Erythroblast (primary cell): ENCODE measurements around the gene NUP98.
"Not testable (repeated sequence)": the region's sequence is repeated elsewhere in the genome, so short reads cannot be mapped to it uniquely, and the experiment has no call there.

Experiments used
- DNase-seq, 2 experiments: peaks; one replicate each; lab custom pipeline; 2025; lab: John Stamatoyannopoulos, UW
- GATA1 ChIP-seq: IDR thresholded peaks from 2 replicates; pipeline ENCODE4 v1.6.1; 2011; ENCODE audit warnings: low read depth, mild to moderate bottlenecking, control low read depth, low read length, moderate library complexity
- POLR2A ChIP-seq: IDR thresholded peaks from 2 replicates; pipeline ENCODE4 v1.6.1; 2011; ENCODE audit warnings: mild to moderate bottlenecking, low read length

The NUP98 gene

DNA sequence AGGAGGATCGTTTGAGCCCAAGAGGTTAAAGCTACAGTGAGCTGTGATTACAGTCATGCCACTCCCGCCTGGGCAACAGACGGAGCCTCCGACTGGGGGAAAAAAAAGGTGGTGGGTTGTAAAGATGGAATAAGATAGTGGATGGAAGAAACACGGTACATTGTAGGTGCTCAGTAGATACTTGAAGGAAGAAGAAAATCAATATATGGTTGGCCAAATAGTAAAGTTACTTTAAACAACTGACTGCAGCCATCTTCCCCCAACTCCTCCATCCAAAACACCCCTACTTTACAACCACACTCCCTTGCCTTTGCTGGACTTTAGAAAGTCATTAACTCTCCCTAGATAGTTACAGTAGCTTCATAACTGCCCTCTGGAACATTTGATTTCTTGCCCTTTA is 2.5 kb upstream of the NUP98 start:
- no peak for DNase-seq
- TF ChIP-seq POLR2A (no peak), GATA1 (no peak)

DNA sequence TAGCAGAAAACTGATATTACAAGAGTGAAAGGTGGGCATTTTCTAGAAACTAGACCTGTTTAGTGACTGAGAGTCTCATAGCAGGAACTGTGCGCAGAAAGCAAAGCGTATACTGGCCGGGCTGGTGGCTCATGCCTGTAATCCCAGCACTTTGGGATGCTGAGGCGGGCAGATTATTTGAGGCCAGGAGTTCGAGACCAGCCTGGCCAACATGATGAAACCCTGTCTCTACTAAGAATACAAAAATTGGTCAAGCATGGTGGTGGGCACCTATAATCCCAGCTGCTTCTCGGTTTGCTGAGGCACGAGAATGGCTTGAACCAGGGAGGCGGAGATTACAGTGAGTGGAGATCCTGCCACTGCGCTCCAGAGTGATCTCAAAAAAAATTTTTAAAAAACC is 1.8 kb upstream of the NUP98 start:
- DNase-seq: no peak
- no peak for TF ChIP-seq POLR2A
- no peak for TF ChIP-seq GATA1

DNA sequence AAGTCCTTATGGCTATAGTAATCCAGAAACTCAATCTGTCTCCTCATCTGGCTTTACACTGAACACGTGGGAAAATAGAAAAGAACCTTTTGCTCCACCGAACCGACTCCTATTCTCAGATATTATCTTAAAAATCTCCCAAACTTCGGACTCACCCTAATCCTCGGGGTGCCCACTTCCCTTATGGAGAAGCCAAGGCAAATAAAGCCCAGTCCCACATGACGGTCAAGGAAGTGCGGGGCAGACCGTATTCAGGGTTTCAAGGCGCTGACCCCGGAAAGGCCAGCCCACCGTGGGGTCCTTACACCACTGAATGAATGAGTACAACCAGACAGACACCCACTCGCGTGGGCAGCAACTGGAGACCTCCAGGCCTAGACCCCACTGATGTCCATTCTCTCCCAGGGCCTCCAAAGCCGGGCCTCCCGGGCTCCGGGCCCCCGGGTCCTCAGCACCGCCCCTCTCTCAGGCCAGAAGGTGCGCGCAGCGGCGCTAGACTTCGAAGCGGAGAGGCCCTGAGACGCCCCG is 489 bp downstream of the NUP98 start:
- no peak for TF ChIP-seq GATA1
- TF ChIP-seq POLR2A: no peak
- DNase-seq: no peak

DNA sequence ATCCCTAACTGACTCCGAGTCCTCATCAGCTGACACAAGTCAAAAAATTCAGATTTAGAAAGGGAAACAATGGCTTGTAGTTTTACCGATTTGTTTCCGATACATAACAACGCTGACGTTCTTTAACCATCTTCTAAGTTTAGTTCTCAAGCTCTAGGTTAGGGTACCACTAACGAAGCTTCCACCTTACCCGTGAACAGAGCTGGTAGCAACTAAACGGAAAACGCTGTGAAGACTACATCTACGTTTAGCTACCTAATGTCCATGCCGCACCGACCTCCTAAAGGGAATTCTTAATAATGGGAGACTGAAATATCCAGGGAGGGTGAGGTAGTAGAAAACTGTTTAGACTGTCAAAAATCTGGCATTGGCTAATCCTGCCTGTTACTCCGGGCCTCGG is 1.0 kb downstream of the NUP98 start:
- DNase-seq: peak in 1 of 2 experiments; percentile 54
- peak; percentile 19 for TF ChIP-seq POLR2A
- no peak for TF ChIP-seq GATA1

DNA sequence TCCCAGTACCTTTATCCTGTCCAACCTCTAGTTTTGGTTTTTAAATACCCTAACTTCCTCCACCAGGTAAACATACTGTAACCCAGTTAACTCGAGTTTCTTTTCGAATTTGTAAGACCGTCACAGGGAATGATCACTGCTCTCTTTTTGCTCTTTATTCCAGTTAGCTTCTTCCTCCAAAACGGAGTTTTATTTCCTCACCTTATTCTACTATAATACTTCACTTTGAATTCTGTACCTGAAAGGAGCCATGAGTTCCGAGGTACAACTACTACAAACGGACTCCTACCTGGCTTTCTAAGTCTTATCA is 1.4 kb downstream of the NUP98 start:
- DNase-seq: no peak
- TF ChIP-seq POLR2A (no peak), GATA1 (no peak)

DNA sequence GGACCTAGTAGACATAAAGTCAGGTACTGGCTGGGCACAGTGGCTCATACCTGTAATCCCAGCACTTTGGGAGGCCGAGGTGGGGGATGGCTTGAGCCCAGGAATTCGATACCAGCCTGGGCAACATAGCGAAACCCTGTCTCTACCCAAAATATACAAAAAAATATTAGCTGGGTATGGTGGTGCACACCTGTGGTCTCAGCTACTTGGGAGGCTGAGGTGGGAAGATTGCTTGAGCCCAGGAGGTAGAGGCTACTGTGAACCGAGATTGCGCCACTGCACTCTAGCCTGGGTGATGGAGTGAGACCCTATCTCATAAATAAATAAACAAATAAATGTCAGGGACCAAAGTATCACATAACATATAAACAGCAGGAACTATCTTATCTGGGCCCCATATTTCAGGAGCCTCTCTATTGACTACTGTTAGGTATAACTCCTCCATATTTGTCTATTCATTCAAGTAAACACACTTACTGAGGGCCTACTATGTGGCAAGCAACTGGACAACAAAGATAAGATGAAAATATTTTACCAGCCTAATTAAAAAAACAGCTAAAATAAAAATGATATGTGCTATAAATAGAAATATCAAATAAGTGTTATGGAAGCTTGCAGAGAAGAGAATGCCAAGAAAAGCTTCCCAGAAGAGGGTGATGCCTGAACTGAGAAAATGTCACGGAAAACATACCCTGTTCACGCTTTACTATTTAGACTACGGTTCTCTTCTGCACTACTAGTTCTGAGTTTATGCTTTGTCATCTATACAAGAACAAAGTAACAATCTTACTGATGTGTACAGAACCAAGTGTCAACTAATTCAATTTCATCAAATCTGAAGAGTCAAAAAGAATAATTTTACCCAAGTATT is 2.0 kb downstream of the NUP98 start:
- TF ChIP-seq POLR2A: no peak
- TF ChIP-seq GATA1: no peak

DNA sequence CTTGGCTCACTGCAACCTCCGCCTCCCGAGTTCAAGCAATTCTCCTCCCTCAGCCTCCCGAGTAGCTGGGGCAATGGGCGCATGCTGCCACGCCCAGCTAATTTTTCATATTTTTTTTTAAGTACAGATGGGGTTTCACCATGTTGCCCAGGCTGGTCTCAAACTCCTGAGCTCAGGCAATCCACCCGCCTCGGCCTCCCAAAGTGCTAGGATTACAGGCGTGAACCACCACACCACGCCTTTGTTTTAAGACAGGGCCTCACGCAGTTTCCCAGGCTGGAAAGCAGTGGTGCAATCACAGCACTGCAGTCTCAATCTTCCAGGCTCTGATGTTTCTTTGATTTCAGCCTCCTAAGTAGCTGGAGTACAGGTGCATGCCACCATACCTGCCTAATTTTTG is 3.0 kb downstream of the NUP98 start:
- DNase-seq: not testable (repeated sequence)

More for the DNA sequence above, 2.0 kb downstream of the NUP98 start:
- peak; percentile 37 to 46 for DNase-seq

DNA sequence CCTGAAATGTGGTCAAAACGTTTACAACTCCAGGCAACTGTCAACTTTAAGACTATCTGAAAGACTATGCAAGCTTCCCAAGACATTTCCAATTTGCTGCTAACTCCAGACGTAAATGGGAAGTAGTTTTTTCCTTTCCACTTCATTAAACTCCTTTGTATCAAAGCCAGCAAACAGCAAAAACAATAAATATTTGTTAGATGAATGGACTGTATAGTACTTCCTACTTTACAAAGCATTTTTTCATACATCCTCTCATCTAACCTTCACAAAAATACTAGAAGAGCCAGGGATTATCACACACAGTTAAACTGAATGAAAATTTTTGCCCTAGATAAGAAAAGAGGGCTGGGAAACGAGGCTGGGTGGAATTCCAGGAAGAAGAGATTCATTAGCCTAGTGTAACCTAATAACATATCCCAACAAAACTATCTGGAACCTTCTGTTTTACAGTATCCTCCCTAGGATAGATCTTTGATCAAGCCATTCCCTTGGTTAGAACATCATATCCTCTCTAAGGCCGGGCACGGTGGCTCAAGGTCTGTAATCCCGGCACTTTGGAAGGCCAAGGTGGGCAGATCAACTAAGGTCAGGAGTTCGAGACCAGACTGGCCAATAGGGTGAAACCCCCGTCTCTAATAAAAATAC is 10.4 kb downstream of the NUP98 start:
- TF ChIP-seq GATA1: no peak
- TF ChIP-seq POLR2A: no peak

DNA sequence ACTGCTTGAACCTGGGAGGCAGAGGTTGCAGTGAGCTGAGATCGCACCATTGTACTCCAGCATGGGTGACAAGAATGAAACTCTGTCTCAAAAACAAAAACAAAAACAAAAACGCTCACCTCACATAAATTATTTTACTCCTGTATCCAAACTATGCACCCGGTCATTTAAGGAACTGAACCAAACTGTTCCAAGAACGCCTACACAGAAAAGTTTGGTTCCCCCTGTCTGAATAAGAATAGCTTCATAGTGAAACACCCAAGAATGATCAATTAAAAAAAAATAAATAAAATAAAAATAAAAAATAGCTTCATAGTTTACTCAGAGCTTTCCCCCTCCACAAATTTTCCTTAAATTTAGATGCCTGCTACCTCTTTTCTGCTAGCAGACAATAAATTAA is 13.7 kb downstream of the NUP98 start:
- no peak for DNase-seq
- TF ChIP-seq GATA1: no peak
- no peak for TF ChIP-seq POLR2A

More for the DNA sequence above, 10.4 kb downstream of the NUP98 start:
- DNase-seq: no peak

DNA sequence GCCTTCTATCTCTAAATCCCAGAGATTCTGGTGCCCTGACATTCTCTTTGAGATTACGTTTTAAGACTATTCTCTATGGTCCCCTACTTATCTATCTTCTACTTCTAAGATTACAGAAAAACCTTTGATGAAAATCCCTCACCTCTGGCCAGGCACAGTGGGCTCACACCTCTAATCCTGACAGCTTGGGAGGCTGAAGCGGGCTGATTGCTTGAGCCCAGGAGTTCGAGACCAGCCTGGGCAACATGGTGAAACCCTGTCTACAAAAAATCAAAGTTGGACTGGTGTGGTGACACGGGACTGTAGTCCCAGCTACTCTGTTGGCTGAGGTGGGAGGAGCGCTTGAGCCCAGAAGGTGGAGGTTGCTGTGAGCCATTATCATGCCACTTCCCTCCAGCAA is 14.4 kb downstream of the NUP98 start:
- no peak for DNase-seq
- no peak for TF ChIP-seq GATA1
- no peak for TF ChIP-seq POLR2A

DNA sequence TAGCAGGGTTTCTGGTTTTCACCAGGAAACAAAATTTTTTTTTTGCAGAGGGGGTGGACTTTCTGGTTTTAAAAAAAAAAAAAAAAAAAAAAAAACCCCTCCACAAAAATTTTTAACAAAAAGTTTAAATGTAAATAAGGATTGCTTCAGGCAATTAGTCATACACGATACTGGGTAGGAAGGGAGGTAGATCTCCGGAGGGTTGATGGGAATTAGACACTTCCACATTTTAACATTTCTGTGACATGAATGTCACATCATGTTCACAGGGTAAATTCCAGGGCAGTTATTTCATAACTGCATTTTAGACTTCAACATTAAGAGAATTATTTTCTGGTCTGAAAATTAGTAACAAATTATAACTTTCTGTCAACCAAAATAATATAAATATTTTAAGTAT is 15.9 kb downstream of the NUP98 start:
- no peak for TF ChIP-seq GATA1
- no peak for DNase-seq

DNA sequence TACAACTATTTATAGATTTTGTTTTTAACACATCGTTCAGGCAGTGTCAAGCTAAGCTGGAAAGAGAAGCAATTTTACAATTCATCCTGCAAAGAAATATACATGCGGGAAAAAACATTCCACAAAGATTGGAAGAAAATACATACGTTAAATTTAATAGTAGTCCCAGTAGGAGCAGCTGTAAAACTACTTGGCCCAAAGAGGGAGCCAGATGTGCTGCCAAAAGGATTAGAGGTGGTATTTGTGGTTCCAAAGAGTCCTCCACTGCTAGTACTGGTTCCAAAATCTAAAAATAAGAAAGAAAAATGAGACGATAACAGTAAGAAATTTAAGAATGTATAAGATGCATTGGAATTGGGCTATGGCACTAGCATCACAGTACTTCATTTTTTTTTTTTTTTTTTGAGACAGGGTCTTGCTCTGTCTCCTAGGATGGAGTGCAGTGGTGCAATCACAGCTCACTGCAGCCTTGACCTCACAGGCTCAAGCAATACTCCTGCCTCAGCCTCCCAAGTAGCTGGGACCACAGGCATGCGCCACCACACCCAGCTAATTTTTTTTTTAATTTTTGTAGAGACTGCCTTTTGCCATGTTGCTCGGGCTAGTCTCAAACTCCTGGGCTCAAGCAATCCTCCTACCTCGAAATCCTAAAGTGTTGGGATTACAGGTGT is 21.5 kb downstream of the NUP98 start:
- DNase-seq: no peak

DNA sequence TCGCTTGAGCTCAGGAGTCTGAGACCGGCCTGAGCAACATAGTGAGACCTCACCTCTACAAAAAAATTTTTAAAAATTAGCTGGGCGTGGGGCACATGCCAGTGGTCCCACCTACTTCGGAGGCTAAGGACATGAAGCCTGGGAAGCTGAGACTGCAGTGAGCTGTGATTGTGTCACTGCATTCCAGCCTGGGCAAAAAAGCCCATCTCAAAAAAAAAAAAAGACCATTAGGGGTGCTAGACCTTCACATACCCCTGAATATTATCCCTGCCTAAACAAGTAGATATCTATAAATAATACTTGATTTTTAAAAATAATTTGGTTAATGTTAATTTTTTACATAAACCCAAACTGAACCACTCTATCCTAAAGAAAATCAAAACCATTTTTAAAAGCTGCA is 24.2 kb downstream of the NUP98 start:
- TF ChIP-seq POLR2A (no peak), GATA1 (no peak)
- DNase-seq: no peak

More for the DNA sequence above, 21.5 kb downstream of the NUP98 start:
- TF ChIP-seq GATA1 (no peak), POLR2A (no peak)

DNA sequence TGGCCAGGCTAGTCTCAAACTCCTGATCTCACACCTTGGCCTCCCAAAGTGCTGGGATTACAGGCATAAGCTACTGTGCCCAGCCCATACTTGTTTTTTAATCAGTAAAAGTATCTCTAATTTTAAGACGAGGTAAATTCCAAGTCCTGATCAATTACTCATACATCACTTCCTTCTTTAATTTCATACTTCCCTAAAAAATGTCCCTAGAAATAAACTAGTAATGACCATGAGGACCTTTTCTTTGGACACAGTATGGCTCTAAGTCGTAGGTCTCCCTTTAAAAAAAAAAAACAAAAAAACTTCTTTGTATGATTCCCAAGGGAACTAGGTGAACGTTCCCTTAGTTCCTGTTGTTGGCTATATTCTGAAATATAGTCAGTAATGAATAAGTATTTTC is 29.8 kb downstream of the NUP98 start:
- TF ChIP-seq POLR2A: no peak
- DNase-seq: no peak

DNA sequence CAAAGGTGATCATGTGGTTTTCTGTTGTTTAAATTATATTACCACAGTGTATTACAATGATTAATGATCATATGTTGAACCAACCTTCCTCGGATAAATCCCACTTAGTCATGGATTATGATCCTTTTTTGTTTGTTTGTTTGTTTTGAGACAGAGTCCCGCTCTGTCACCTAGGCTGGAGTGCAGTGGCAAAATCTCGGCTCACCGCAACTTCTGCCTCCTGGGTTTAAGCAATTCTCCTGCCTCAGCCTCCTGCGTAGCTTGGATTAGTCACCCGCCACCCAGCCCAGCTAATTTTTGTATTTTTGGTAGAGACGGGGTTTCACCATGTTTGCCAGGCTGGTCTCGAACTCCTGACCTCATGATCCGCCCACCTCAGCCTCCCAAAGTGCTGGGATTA is 30.5 kb downstream of the NUP98 start:
- DNase-seq: not testable (repeated sequence)
